Astrocyte (in vitro differentiated cells and primary cell): ENCODE data around the gene DLGAP1. TPM values are rescaled to one million over a fixed set of nuclear protein-coding genes. Genes with fewer than 3 reads are reported as not detected.

Source experiments
- DNase-seq: peaks from one replicate; pipeline ENCODE4 v3.0.0-alpha.2; 2010; ENCODE audit warnings: low read depth
- FAIRE-seq: peaks from 2 replicates; lab custom pipeline; 2011; peaks lifted over from hg19 to GRCh38; lab: Jason Lieb, UNC
- H2AFZ ChIP-seq: 2 replicates; pipeline ENCODE4 v1.6.0; 2012; ENCODE audit warnings: low read depth, low read length, inconsistent platforms
- H3K27ac ChIP-seq: 2 replicates; pipeline ENCODE4 v1.5.1; 2011; ENCODE audit warnings: low read depth, low read length, inconsistent platforms
- H3K27me3 ChIP-seq: 2 replicates; pipeline ENCODE4 v1.6.0; 2011; ENCODE audit warnings: low read length, inconsistent platforms; ENCODE audit not compliant: insufficient read depth
- H3K36me3 ChIP-seq: 2 replicates; pipeline ENCODE4 v1.5.1; 2011; ENCODE audit warnings: low read length, inconsistent platforms; ENCODE audit not compliant: insufficient read depth
- H3K4me1 ChIP-seq: 2 replicates; pipeline ENCODE4 v1.5.1; 2011; ENCODE audit warnings: low read length, inconsistent platforms; ENCODE audit not compliant: insufficient read depth
- H3K4me2 ChIP-seq: 2 replicates; pipeline ENCODE4 v1.6.0; 2012; ENCODE audit warnings: low read length, inconsistent platforms
- H3K4me3 ChIP-seq: 2 replicates; pipeline ENCODE4 v1.5.1; 2011; ENCODE audit warnings: low read depth, mild to moderate bottlenecking, low read length, inconsistent platforms; ENCODE audit not compliant: insufficient read depth
- H3K79me2 ChIP-seq: 2 replicates; pipeline ENCODE4 v1.6.0; 2012; ENCODE audit warnings: mild to moderate bottlenecking, low read length, inconsistent platforms; ENCODE audit not compliant: insufficient read depth
- H3K9ac ChIP-seq: 2 replicates; pipeline ENCODE4 v1.6.0; 2012; ENCODE audit warnings: mild to moderate bottlenecking, low read length, inconsistent platforms
- H3K9me3 ChIP-seq: 2 replicates; pipeline ENCODE4 v1.5.1; 2012; ENCODE audit warnings: low read depth, mild to moderate bottlenecking, low read length, inconsistent platforms; ENCODE audit not compliant: insufficient read depth
- H4K20me1 ChIP-seq: 2 replicates; pipeline ENCODE4 v1.6.0; 2012; ENCODE audit warnings: low read length, inconsistent platforms; ENCODE audit not compliant: insufficient read depth
- H3K27ac Mint-ChIP-seq: one replicate; pipeline ENCODE4 v1.8.0; 2021; ENCODE audit warnings: mild to moderate bottlenecking, mixed read lengths; ENCODE audit not compliant: unreplicated experiment
- H3K27me3 Mint-ChIP-seq: one replicate; pipeline ENCODE4 v1.8.0; 2021; ENCODE audit warnings: low read depth, mixed read lengths; ENCODE audit not compliant: unreplicated experiment
- H3K36me3 Mint-ChIP-seq: one replicate; pipeline ENCODE4 v1.8.0; 2021; ENCODE audit warnings: low read depth, mixed read lengths; ENCODE audit not compliant: unreplicated experiment
- H3K4me1 Mint-ChIP-seq: one replicate; pipeline ENCODE4 v1.8.0; 2021; ENCODE audit warnings: low read depth, mixed read lengths; ENCODE audit not compliant: unreplicated experiment
- H3K4me3 Mint-ChIP-seq: one replicate; pipeline ENCODE4 v1.8.0; 2021; ENCODE audit warnings: mild to moderate bottlenecking, moderate library complexity, mixed read lengths; ENCODE audit not compliant: unreplicated experiment
- H3K9me3 Mint-ChIP-seq: one replicate; pipeline ENCODE4 v1.8.0; 2021; ENCODE audit warnings: mild to moderate bottlenecking, mixed read lengths; ENCODE audit not compliant: unreplicated experiment
- CTCF ChIP-seq: IDR thresholded peaks from 2 replicates; pipeline ENCODE4 v1.5.1; 2011; ENCODE audit warnings: low read depth, mild to moderate bottlenecking, inconsistent platforms, low read length, moderate library complexity; ENCODE audit not compliant: insufficient read depth
- EZH2 ChIP-seq: IDR thresholded peaks from 2 replicates; pipeline ENCODE4 v1.6.1; 2012; ENCODE audit warnings: mild to moderate bottlenecking, low read length, inconsistent platforms; ENCODE audit not compliant: insufficient read depth
- total RNA-seq: library from RNA; stranded (reverse); gene quantifications from 2 replicates; pipeline ENCODE4 v1.2.1, GENCODE V29; 2021

DLGAP1 gene
- total RNA-seq, 1 donor from 2014 or later = 2.3 TPM

- Mint-ChIP-seq H3K27ac (no peak overlapping the region), H3K4me3 (no peak overlapping the region), H3K9me3 (no peaks in the 10 kb centered on the region), H3K36me3 (no peaks in the 10 kb centered on the region), H3K4me1 (peaks cover 15% of the 10 kb centered on the region), H3K27me3 (no peaks in the 10 kb centered on the region)
- peaks cover 13% of the 10 kb centered on the region for H3K4me1 ChIP-seq
- no peaks in the 10 kb centered on the region for H3K79me2 ChIP-seq
- no peak overlapping the region for H2AFZ ChIP-seq
- H3K27ac ChIP-seq = no peak overlapping the region
- H3K4me3 ChIP-seq = no peak overlapping the region
- no peaks in the 10 kb centered on the region for H3K9me3 ChIP-seq
- H3K27me3 ChIP-seq = no peaks in the 10 kb centered on the region
- TF ChIP-seq EZH2 = no peak
- no peak for TF ChIP-seq CTCF
- H4K20me1 ChIP-seq = no peaks in the 10 kb centered on the region
- no peak for DNase-seq
- H3K4me2 ChIP-seq = no peak overlapping the region
- H3K9ac ChIP-seq = no peak overlapping the region
- no peak for FAIRE-seq
- no peaks in the 10 kb centered on the region for H3K36me3 ChIP-seq
Measured at GRCh38 chr18:3495691-3496430, 959.2 kb downstream of the DLGAP1 start.

GRCh38 chr18:3494569-3494968 lies 960.5 kb downstream of the DLGAP1 start:
- H3K4me1 Mint-ChIP-seq = peaks cover 4% of the 10 kb centered on the region
- DNase-seq (no peak), FAIRE-seq (no peak)

More at GRCh38 chr18:3494569-3494968, 960.5 kb downstream of the DLGAP1 start:
- Histone ChIP-seq H3K27ac (no peak overlapping the region), H3K9ac (no peak overlapping the region), H2AFZ (no peak overlapping the region), H3K27me3 (no peaks in the 10 kb centered on the region), H3K4me1 (peaks cover 3% of the 10 kb centered on the region), H4K20me1 (no peaks in the 10 kb centered on the region), H3K79me2 (no peaks in the 10 kb centered on the region), H3K4me3 (no peak overlapping the region), H3K9me3 (no peaks in the 10 kb centered on the region), H3K36me3 (no peaks in the 10 kb centered on the region), H3K4me2 (no peak overlapping the region)
- Mint-ChIP-seq H3K36me3 (no peaks in the 10 kb centered on the region), H3K4me3 (no peak overlapping the region), H3K27me3 (no peaks in the 10 kb centered on the region), H3K9me3 (no peaks in the 10 kb centered on the region), H3K27ac (no peak overlapping the region)
- TF ChIP-seq EZH2 (no peak), CTCF (no peak)
